ENCODE measurements around the gene ALPP.
"Not testable (repeated sequence)": the region's sequence is repeated elsewhere in the genome, so short reads cannot be mapped to it uniquely, and the experiment has no call there.

Gene ALPP

DNA sequence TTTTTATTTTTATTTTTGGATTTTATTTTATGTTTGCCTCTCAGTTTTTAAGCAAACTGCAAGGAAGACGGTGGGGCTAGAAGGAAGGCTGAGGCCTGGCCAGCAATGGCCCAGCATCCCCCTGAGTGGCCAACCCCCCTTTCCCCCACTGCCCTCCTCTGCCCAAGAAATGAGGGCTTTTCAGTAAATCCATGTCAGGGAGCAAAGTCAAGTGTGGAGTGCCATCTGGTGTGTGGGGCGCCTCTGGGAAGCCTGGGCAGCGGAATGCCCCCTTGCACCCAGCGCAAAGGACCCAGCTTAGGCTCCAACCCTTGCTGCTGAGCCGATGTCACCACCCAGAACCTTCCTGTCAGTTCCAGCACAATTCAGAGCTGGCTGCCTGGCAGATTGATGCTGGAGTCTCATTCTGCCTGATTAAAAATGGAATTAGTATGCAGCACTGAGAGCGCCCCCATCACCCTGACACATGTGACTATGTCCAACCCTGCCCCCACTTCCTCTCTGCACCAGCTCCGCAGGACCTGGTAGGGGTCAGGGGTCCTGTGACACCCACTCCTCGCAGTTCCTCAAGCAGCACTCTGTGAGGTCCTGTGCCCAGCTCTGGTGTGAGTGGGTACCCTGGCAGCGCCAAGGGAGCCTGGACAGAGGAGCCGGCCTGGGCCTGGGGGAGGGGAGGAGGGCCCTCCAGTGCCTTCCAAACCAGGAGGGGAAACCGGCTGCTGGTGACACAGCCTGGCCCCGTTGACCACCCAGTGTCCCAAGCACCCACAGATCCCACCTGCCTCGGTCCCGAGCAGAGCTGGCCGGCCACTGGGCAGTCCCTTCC lies 9.2 kb upstream of the ALPP start:
- H3K9me3 ChIP-seq, result no peaks in the 10 kb centered on the region
- no peaks in the 10 kb centered on the region for H3K4me1 ChIP-seq (ENCODE audit: control insufficient read depth in 1 of 2, insufficient read depth in 1 of 2, low read depth in 1 of 2, low read length in 1 of 2)
- no peak overlapping the region for H3K27ac ChIP-seq
- TF ChIP-seq, protein P1, sequence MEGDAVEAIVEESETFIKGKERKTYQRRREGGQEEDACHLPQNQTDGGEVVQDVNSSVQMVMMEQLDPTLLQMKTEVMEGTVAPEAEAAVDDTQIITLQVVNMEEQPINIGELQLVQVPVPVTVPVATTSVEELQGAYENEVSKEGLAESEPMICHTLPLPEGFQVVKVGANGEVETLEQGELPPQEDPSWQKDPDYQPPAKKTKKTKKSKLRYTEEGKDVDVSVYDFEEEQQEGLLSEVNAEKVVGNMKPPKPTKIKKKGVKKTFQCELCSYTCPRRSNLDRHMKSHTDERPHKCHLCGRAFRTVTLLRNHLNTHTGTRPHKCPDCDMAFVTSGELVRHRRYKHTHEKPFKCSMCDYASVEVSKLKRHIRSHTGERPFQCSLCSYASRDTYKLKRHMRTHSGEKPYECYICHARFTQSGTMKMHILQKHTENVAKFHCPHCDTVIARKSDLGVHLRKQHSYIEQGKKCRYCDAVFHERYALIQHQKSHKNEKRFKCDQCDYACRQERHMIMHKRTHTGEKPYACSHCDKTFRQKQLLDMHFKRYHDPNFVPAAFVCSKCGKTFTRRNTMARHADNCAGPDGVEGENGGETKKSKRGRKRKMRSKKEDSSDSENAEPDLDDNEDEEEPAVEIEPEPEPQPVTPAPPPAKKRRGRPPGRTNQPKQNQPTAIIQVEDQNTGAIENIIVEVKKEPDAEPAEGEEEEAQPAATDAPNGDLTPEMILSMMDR (IDR thresholded peaks at IDR 0.05), result no peak
- no peak overlapping the region for H3K4me3 ChIP-seq (ENCODE audit: low read depth in 1 of 2, low read length in 1 of 2)
- no peaks in the 10 kb centered on the region for H3K36me3 ChIP-seq
- peaks cover 10% of the 10 kb centered on the region for H3K27me3 ChIP-seq

DNA sequence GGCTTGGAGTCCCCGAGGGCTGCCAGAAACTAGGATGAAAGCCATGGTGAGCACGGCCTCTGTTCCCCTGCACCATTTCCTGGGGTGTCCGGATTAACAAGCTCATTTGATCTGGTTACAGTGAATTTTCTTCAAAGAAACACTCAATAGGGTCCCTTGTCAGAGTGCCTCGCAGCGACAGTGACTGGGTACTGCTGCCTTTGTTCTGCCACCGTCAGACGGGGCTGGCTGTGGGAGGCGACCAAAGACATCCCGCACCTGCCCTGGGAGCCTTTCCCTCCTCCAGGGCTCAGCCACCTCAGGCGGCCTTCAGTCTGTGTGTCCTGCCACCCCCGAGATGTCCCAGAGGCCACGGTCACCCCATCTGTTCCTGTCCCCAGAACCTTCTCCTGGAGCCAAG lies 8.5 kb upstream of the ALPP start:
- H3K27me3 ChIP-seq; H3K4me1 ChIP-seq (ENCODE audit: control insufficient read depth in 1 of 2, insufficient read depth in 1 of 2, low read depth in 1 of 2, low read length in 1 of 2); H3K27ac ChIP-seq; H3K9me3 ChIP-seq; H3K4me3 ChIP-seq (ENCODE audit: low read depth in 1 of 2, low read length in 1 of 2); H3K36me3 ChIP-seq: not testable (repeated sequence)

DNA sequence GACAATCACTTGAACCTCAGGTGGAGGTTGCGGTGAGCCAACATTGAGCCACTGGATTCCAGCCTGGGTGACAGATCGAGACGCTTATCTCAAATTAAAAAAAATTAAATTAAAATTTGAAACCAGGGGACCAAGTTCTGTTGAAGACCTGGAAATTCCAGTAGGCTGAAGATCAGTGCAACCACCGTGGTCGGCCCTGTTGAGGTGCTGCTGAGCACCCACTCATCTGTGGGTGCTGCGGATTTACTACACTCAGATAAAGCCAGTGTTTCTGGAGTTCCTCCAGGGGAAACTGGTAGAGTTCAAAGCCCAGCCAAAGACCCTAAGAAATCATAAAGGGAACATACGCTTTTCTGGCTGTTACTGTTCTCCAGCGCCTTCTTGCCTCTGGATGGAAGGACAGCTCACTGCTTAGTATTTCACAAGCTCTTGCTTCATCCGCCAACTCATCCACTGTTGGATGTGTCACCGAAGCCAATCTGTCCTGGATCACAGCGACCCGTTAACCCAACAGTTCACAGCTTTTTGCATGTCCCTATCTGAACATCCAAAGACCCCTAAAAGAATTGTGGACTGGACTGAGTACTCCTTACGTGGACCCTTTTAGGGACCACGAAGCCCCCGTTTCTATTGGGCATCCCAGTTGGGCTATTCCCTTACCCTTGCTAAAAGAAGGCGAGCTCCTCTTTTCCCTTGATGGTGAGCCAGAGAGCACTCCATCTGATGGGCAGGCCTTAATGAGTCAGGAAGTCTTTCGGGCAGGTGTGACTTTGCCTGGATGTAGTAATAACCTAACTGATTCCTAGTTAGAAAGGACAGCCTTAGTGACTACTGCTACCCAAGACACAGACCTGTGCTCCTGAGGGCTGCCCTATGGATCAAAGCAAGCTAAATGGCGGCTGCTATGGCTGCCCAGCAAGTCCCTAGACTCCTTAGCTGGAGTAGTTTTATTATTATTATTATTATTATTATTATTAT lies 6.0 kb upstream of the ALPP start:
- no peaks in the 10 kb centered on the region for H3K27me3 ChIP-seq
- no peaks in the 10 kb centered on the region for H3K9me3 ChIP-seq

DNA sequence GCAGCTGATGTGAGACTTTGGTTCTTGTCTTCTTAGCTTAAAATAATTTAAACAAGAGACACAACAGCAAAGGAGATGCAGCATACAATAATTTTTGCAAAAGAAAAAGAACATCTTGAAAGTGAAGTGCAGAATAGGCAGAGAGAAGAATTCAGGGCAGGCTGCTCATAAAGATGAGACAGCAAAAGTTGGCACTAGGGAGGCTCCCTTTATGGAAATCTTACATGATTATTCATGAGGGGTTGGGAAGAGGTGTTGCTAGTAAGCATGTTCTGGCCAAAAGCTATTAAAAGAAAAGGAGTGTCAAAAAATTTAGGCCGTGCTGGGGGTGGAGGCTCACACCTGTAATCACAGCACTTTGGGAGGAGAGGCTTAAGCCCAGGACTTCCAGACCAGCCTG lies 4.2 kb upstream of the ALPP start:
- Histone ChIP-seq H3K4me1 (ENCODE audit: control insufficient read depth in 1 of 2, insufficient read depth in 1 of 2, low read depth in 1 of 2, low read length in 1 of 2) (no peaks in the 10 kb centered on the region), H3K36me3 (no peaks in the 10 kb centered on the region), H3K4me3 (ENCODE audit: low read depth in 1 of 2, low read length in 1 of 2) (no peak overlapping the region), H3K9me3 (no peaks in the 10 kb centered on the region), H3K27ac (no peak overlapping the region), H3K27me3 (no peaks in the 10 kb centered on the region)
- TF ChIP-seq, protein P1 (IDR thresholded peaks at IDR 0.05), result no peak

More for the DNA sequence above, 6.0 kb upstream of the ALPP start:
- Histone ChIP-seq H3K36me3 (no peaks in the 10 kb centered on the region), H3K27ac (no peak overlapping the region), H3K4me3 (ENCODE audit: low read depth in 1 of 2, low read length in 1 of 2) (no peak overlapping the region), H3K4me1 (ENCODE audit: control insufficient read depth in 1 of 2, insufficient read depth in 1 of 2, low read depth in 1 of 2, low read length in 1 of 2) (no peaks in the 10 kb centered on the region)
- TF ChIP-seq, protein P1 (IDR thresholded peaks at IDR 0.05), result no peak

DNA sequence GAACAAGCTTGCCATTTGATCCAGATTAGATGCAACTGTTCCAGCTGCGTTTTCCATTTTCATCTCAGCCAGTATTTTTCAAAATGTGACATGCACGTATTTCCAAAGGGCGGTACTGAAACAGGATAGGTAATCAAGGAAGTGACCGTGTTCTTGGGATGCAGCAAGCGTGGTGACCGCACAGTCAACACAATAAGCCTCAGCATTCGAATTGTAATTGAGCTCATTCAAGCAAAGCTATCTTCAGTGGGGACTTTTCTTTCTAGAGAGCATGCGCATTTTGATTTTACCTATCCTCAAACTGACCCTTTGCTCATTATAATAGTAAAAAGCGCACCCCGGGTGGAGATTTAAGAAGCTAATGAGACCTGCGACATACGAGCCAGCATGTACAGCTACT lies 3.4 kb upstream of the ALPP start:
- Histone ChIP-seq H3K9me3 (no peaks in the 10 kb centered on the region), H3K4me3 (ENCODE audit: low read depth in 1 of 2, low read length in 1 of 2) (no peak overlapping the region), H3K27ac (no peak overlapping the region), H3K36me3 (no peaks in the 10 kb centered on the region), H3K27me3 (peaks cover 4% of the 10 kb centered on the region), H3K4me1 (ENCODE audit: control insufficient read depth in 1 of 2, insufficient read depth in 1 of 2, low read depth in 1 of 2, low read length in 1 of 2) (no peaks in the 10 kb centered on the region)
- TF ChIP-seq, protein P1 (IDR thresholded peaks at IDR 0.05), result no peak
